Measurements from ENCODE around the gene MBTPS1.

Gene MBTPS1

DNA sequence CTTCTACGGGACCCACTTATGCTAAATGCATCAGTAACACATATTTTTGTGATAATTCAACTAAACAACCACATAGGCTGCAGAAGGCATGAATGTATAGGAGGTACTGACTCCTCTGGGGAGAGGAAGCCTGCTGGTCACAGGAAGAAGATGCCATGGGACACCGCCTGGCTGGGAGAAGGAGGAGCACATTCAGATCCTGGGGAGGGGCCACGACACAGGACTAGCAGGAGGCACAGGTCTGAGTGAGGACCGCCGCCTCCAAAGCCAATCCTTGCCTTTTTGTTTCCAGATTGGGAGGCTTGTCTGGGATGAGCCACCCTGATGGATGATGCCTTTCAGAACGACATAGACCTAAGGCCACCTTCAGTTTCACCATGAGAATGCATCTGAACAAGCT lies 34.6 kb downstream of the MBTPS1 start:
- Mint-ChIP-seq H3K36me3 (ENCODE audit: low read depth) (peaks cover 50% of the 10 kb centered on the region), H3K9me3 (no peaks in the 10 kb centered on the region), H3K4me3 (no peak overlapping the region), H3K27ac (no peak overlapping the region), H3K4me1 (ENCODE audit: low read depth) (peaks cover 21% of the 10 kb centered on the region), H3K27me3 (no peaks in the 10 kb centered on the region)

DNA sequence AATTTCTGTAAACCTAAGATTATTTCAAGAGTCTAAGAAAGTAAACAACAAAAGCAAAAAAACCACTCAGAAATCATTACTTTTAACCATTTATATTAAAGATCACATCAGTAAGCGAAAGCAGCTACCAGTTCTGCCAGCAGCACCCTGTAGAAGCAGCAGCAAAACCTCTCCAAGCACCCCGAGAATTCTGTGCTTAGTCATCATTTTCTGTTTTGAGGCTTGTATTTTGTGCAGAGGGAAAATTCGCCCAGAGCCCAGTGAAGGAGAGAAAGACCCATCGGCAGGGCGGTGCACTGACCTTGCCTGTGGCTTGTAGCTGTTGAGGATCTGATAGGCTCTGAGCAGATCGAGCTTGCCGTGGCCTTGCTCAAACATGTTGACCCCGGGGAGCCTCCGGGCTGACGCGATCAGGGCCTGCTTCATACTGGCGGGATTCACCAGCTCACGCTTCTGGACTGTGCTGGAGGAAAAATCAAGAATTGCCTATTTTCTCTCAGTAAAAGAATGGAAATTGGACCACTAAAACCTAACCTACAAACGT lies 35.2 kb downstream of the MBTPS1 start:
- Mint-ChIP-seq H3K9me3 (no peaks in the 10 kb centered on the region), H3K36me3 (ENCODE audit: low read depth) (peaks cover 50% of the 10 kb centered on the region), H3K27me3 (no peaks in the 10 kb centered on the region), H3K4me1 (ENCODE audit: low read depth) (peaks cover 17% of the 10 kb centered on the region), H3K27ac (no peak overlapping the region), H3K4me3 (no peak overlapping the region)

- H3K27ac Mint-ChIP-seq, result no peak overlapping the region
- peaks cover 47% of the 10 kb centered on the region for H3K36me3 Mint-ChIP-seq (ENCODE audit: low read depth)
- H3K4me1 Mint-ChIP-seq (ENCODE audit: low read depth), result peaks cover 11% of the 10 kb centered on the region
- no peak overlapping the region for H3K4me3 Mint-ChIP-seq
- no peaks in the 10 kb centered on the region for H3K9me3 Mint-ChIP-seq
- no peaks in the 10 kb centered on the region for H3K27me3 Mint-ChIP-seq
These were observed 35.9 kb downstream of the MBTPS1 start for GRCh38 chr16:84080813-84081212.

DNA sequence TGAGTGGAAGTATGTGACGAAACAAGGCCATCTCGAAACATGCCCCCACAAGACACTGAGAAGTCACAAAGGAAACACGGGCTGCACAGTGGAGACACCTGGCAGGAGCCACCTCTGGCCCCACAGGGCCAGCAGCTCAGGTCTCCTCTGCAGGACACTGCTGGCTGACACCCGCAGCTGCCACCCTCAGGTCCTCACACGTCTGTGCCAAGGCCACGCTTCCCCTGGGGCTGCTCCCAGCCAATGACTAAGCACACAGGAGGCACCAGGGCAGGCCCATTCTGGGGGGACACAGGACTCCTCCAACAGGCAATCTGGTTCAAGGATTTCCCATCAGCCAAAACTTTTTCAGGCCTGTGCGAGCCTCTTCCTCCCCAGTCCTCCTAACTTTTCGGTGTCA lies 36.4 kb downstream of the MBTPS1 start:
- Mint-ChIP-seq H3K27ac (no peak overlapping the region), H3K4me3 (no peak overlapping the region), H3K4me1 (ENCODE audit: low read depth) (peaks cover 9% of the 10 kb centered on the region), H3K36me3 (ENCODE audit: low read depth) (peaks cover 50% of the 10 kb centered on the region), H3K27me3 (no peaks in the 10 kb centered on the region), H3K9me3 (no peaks in the 10 kb centered on the region)

GRCh38 chr16:84079664-84080063 lies 37.1 kb downstream of the MBTPS1 start:
- Mint-ChIP-seq H3K4me3 (no peak overlapping the region), H3K9me3 (no peaks in the 10 kb centered on the region), H3K36me3 (ENCODE audit: low read depth) (peaks cover 57% of the 10 kb centered on the region), H3K27me3 (no peaks in the 10 kb centered on the region), H3K27ac (no peak overlapping the region), H3K4me1 (ENCODE audit: low read depth) (peaks cover 2% of the 10 kb centered on the region)

DNA sequence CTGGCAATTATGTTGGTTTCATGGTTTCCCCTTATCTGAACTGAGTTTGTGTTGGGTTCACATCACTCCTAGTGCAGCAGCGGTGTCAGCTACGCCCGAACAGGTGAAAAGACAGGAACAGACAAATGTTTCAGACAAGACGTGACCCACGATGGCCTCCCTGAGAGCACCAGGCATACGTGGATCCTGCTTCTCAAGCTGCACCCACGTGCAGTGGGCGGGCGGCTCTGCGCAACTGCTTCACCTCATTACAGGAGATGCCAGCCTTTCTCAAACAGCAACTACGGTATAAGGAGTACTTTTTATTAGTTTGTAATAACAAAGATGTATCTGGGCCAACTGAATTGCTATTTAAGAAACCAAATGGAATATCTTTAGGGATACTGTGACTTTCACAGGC lies 41.4 kb downstream of the MBTPS1 start:
- Mint-ChIP-seq H3K9me3 (no peaks in the 10 kb centered on the region), H3K36me3 (ENCODE audit: low read depth) (peaks cover 55% of the 10 kb centered on the region), H3K4me1 (ENCODE audit: low read depth) (no peaks in the 10 kb centered on the region), H3K27ac (no peak overlapping the region), H3K27me3 (no peaks in the 10 kb centered on the region), H3K4me3 (no peak overlapping the region)

DNA sequence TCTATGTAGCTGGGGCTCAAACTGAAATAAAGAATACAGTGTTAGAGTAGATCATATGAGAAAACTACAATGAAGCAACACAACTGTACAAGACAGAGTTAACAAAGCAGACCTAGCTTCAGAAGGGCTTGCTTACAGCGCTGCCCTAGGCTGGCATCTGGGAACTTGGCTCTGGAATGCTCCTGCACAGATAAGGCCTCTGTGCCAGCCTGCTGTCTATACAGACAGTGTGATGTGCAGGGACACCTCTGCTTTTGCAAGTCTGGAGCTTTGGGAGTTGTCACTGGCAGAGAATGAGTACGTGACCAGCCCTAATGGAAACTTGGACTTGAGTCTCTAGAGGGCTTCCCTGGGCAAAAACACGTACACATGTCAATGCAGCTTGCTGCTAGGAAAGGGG lies 42.0 kb downstream of the MBTPS1 start:
- Mint-ChIP-seq H3K4me1 (ENCODE audit: low read depth) (no peaks in the 10 kb centered on the region), H3K9me3 (no peaks in the 10 kb centered on the region), H3K4me3 (no peak overlapping the region), H3K27me3 (no peaks in the 10 kb centered on the region), H3K27ac (no peak overlapping the region), H3K36me3 (ENCODE audit: low read depth) (peaks cover 51% of the 10 kb centered on the region)

- Mint-ChIP-seq H3K27ac (no peak overlapping the region), H3K4me1 (ENCODE audit: low read depth) (no peaks in the 10 kb centered on the region), H3K36me3 (ENCODE audit: low read depth) (peaks cover 55% of the 10 kb centered on the region), H3K27me3 (no peaks in the 10 kb centered on the region), H3K9me3 (no peaks in the 10 kb centered on the region), H3K4me3 (no peak overlapping the region)
These were observed 44.7 kb downstream of the MBTPS1 start for GRCh38 chr16:84072014-84072413.

GRCh38 chr16:84071121-84071520 lies 45.6 kb downstream of the MBTPS1 start:
- Mint-ChIP-seq H3K27ac (no peak overlapping the region), H3K4me1 (ENCODE audit: low read depth) (no peaks in the 10 kb centered on the region), H3K9me3 (no peaks in the 10 kb centered on the region), H3K27me3 (no peaks in the 10 kb centered on the region), H3K36me3 (ENCODE audit: low read depth) (peaks cover 55% of the 10 kb centered on the region), H3K4me3 (no peak overlapping the region)

DNA sequence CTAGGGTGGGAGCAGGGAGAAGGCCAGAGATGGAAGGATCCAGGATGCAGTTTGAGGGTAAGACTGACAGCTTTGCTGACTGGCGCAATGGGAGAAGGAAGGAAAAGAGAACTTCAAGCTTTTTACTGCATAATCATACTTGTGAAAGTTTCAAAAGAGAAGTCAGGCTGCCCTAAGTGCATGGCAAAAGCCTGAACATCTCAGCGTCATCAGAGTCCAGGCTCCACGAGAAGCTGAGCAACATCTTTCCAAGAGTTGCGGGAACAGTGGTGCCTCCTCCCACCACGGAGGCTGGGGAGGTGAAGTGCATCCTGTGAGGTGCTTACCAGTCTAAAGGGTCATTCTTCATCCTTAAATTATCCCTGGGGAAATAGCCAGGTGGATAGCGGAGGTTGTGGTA lies 47.2 kb downstream of the MBTPS1 start:
- H3K4me3 Mint-ChIP-seq, result no peak overlapping the region
- H3K4me1 Mint-ChIP-seq (ENCODE audit: low read depth), result no peaks in the 10 kb centered on the region
- no peak overlapping the region for H3K27ac Mint-ChIP-seq
- peaks cover 43% of the 10 kb centered on the region for H3K36me3 Mint-ChIP-seq (ENCODE audit: low read depth)
- no peaks in the 10 kb centered on the region for H3K27me3 Mint-ChIP-seq
- no peaks in the 10 kb centered on the region for H3K9me3 Mint-ChIP-seq

DNA sequence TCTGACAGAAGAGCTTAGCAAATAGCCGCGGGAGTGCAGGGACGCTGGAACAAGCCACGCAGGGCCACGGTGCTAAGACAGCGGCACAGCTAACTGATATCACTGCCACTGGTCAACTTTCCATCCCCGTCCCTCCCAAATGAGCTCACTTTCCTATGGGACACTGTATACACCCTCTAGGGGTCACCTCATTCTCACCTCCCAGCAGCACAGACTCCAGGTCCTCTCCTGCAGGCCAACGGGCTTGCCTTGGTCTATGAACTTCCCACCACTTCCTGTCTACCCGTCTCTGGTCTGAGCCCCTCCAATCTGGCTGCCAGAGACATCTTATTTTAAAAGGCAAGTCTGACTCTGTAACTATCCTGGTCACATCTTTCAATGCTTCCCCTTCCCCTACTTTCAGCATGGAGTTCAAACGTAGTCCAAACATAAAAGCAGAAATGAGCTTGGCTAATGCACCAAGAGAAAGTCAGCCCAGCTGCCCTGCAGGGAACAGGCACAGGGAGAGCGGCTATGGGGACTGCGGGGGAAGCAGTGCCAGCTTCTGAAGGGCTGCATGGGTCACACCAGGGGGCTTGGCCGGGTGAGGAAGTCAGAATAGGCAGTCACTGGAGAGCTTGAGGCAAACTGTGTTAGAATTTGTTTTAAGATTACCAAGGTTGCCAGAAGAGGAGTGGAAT lies 47.8 kb downstream of the MBTPS1 start:
- Mint-ChIP-seq H3K27me3 (no peaks in the 10 kb centered on the region), H3K4me1 (ENCODE audit: low read depth) (no peaks in the 10 kb centered on the region), H3K27ac (peak overlapping the region; percentile 23), H3K4me3 (no peak overlapping the region), H3K36me3 (ENCODE audit: low read depth) (peaks cover 47% of the 10 kb centered on the region), H3K9me3 (no peaks in the 10 kb centered on the region)

DNA sequence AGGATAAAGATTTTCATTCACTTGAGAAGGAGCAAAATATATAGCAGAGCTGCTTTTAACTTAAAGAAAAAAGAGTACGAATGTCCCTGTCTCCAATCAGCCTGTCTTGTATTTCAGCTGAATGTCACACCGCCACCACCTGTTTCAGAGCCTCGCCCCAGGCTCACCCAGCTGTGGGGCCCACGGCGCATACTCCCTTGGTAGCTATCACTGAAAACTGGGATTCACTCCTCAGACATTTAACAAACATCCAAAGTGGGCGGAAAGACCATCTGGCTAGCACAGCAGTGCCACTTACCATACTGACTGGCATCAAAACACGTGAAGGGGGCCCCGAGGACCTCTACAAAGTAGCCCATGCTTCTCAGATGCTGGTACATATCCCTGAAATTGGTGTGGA lies 48.7 kb downstream of the MBTPS1 start:
- Mint-ChIP-seq H3K4me3 (no peak overlapping the region), H3K4me1 (ENCODE audit: low read depth) (no peaks in the 10 kb centered on the region), H3K9me3 (no peaks in the 10 kb centered on the region), H3K36me3 (ENCODE audit: low read depth) (peaks cover 53% of the 10 kb centered on the region), H3K27ac (no peak overlapping the region), H3K27me3 (no peaks in the 10 kb centered on the region)

- Mint-ChIP-seq H3K4me3 (no peak overlapping the region), H3K9me3 (no peaks in the 10 kb centered on the region), H3K36me3 (ENCODE audit: low read depth) (peaks cover 56% of the 10 kb centered on the region), H3K27me3 (no peaks in the 10 kb centered on the region), H3K4me1 (ENCODE audit: low read depth) (peaks cover 3% of the 10 kb centered on the region), H3K27ac (no peak overlapping the region)
These were observed 49.1 kb downstream of the MBTPS1 start for GRCh38 chr16:84067640-84068039.

GRCh38 chr16:84065536-84066132 lies 51.1 kb downstream of the MBTPS1 start:
- peaks cover 57% of the 10 kb centered on the region for H3K36me3 Mint-ChIP-seq (ENCODE audit: low read depth)
- H3K27ac Mint-ChIP-seq, result no peak overlapping the region

GRCh38 chr16:84063980-84064379 lies 52.8 kb downstream of the MBTPS1 start:
- H3K27ac Mint-ChIP-seq, result no peak overlapping the region
- peaks cover 3% of the 10 kb centered on the region for H3K4me1 Mint-ChIP-seq (ENCODE audit: low read depth)
- no peaks in the 10 kb centered on the region for H3K9me3 Mint-ChIP-seq
- no peak overlapping the region for H3K4me3 Mint-ChIP-seq
- peaks cover 58% of the 10 kb centered on the region for H3K36me3 Mint-ChIP-seq (ENCODE audit: low read depth)
- H3K27me3 Mint-ChIP-seq, result no peaks in the 10 kb centered on the region

More at GRCh38 chr16:84065536-84066132, 51.1 kb downstream of the MBTPS1 start:
- H3K9me3 Mint-ChIP-seq, result no peaks in the 10 kb centered on the region
- no peak overlapping the region for H3K4me3 Mint-ChIP-seq
- H3K27me3 Mint-ChIP-seq, result no peaks in the 10 kb centered on the region
- peaks cover 3% of the 10 kb centered on the region for H3K4me1 Mint-ChIP-seq (ENCODE audit: low read depth)
